ENCODE measurements around the gene CDH4. TPM values are rescaled to one million over a fixed set of nuclear protein-coding genes. Genes with fewer than 3 reads are reported as not detected.

Gene CDH4
- total and polyA plus RNA-seq, 2 donors (not counting 1 experiment from before 2014, with no cell fraction given) = not detected

DNA sequence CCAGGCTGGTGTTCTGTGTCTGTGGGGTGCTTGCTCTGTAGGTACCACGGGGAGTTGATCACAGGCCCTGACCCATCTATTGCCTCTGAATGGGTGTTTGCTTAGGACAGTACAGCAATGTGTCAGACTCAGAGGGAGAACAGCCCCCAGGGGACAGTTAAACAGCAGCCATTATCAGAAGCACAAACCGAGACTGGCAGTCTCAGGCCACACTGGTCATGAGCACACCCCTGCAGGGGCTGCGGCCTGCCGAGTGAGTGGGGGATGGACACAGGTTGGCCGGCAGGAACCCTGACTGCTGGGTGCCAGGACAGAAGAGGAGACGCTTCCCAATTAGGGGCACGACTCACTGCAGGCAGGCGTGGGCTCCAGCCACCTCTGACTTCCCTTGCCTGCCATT lies 395.6 kb downstream of the CDH4 start:
- ChIA-PET POLR2A (no interaction called here), CTCF (interaction anchor here (0.7 kb wide), 1 partner anchor 12 kb away, joined by 3 read pairs; no protein-coding TSS in a partner anchor)
- WGBS (ENCODE audit: insufficient coverage) = 82% methylated on average over 7 of the region's 8 CpGs
- Mint-ChIP-seq H3K4me3 (no peak overlapping the region), H3K27ac (no peak overlapping the region), H3K9me3 (ENCODE audit: insufficient read depth) (peaks cover 3% of the 10 kb centered on the region), H3K27me3 (no peaks in the 10 kb centered on the region), H3K4me1 (no peaks in the 10 kb centered on the region)
- H2AFZ ChIP-seq (ENCODE audit: insufficient read depth, low read depth, low read length, poor library complexity, severe bottlenecking) = no peak overlapping the region
- no peaks in the 10 kb centered on the region for H4K20me1 ChIP-seq (ENCODE audit: control insufficient read depth, insufficient read depth, low read length, poor library complexity, severe bottlenecking)
- no peak overlapping the region for H3K4me2 ChIP-seq (replicated peaks; ENCODE audit: low read depth, low read length, poor library complexity, severe bottlenecking)
- H3K4me3 ChIP-seq (ENCODE audit: control extremely low read depth in 1 of 5, extremely low read depth in 1 of 5, insufficient read depth in 1 of 5, low read depth in 2 of 5, low read length in 4 of 5) = no peak overlapping the region
- H3K4me1 ChIP-seq (ENCODE audit: control insufficient read depth in 2 of 2, insufficient read depth in 2 of 2, low read length in 2 of 2) = no peaks in the 10 kb centered on the region
- H3K9ac ChIP-seq (ENCODE audit: low read length) = no peak overlapping the region
- ATAC-seq (ENCODE audit: low read depth) (no peak), DNase-seq (no peak)
- H3K27ac ChIP-seq (ENCODE audit: low read length in 2 of 2) = no peak overlapping the region
- TF ChIP-seq, protein P1, sequence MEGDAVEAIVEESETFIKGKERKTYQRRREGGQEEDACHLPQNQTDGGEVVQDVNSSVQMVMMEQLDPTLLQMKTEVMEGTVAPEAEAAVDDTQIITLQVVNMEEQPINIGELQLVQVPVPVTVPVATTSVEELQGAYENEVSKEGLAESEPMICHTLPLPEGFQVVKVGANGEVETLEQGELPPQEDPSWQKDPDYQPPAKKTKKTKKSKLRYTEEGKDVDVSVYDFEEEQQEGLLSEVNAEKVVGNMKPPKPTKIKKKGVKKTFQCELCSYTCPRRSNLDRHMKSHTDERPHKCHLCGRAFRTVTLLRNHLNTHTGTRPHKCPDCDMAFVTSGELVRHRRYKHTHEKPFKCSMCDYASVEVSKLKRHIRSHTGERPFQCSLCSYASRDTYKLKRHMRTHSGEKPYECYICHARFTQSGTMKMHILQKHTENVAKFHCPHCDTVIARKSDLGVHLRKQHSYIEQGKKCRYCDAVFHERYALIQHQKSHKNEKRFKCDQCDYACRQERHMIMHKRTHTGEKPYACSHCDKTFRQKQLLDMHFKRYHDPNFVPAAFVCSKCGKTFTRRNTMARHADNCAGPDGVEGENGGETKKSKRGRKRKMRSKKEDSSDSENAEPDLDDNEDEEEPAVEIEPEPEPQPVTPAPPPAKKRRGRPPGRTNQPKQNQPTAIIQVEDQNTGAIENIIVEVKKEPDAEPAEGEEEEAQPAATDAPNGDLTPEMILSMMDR (IDR thresholded peaks at IDR 0.05) = no peak
- TF ChIP-seq EZH2 (IDR thresholded peaks at IDR 0.05; ENCODE audit: borderline replicate concordance, insufficient read depth, low read depth, low read length, poor library complexity, severe bottlenecking) = no peak
- H3K9me3 ChIP-seq (ENCODE audit: control extremely low read depth in 1 of 3, control insufficient read depth in 2 of 3, insufficient read depth in 1 of 3, low read length in 2 of 3) = peaks cover 0 to 39% (median 0%) of the 10 kb centered on the region in 3 donors
- H3K27me3 ChIP-seq (replicated peaks in 1 of 4; ENCODE audit: control extremely low read depth in 1 of 4, control insufficient read depth in 3 of 4, insufficient read depth in 4 of 4, low read length in 3 of 4) = no peaks in the 10 kb centered on the region
- H3K79me2 ChIP-seq (ENCODE audit: control insufficient read depth, insufficient read depth, low read length) = no peaks in the 10 kb centered on the region
- no peaks in the 10 kb centered on the region for H3K36me3 ChIP-seq (replicated peaks in 1 of 2; ENCODE audit: control extremely low read depth in 1 of 2, control insufficient read depth in 1 of 2, extremely low read depth in 1 of 2, insufficient read depth in 2 of 2, low read length in 1 of 2)
- intact Hi-C loops (cut with micrococcal nuclease) = no loop called here

GRCh38 chr20:61649105-61649859 lies 397.2 kb downstream of the CDH4 start:
- Histone ChIP-seq H3K9me3 (ENCODE audit: control extremely low read depth in 1 of 3, control insufficient read depth in 2 of 3, insufficient read depth in 1 of 3, low read length in 2 of 3) (peaks cover 0 to 30% (median 0%) of the 10 kb centered on the region in 3 donors), H3K79me2 (ENCODE audit: control insufficient read depth, insufficient read depth, low read length) (no peaks in the 10 kb centered on the region), H4K20me1 (ENCODE audit: control insufficient read depth, insufficient read depth, low read length, poor library complexity, severe bottlenecking) (no peaks in the 10 kb centered on the region), H3K36me3 (replicated peaks in 1 of 2; ENCODE audit: control extremely low read depth in 1 of 2, control insufficient read depth in 1 of 2, extremely low read depth in 1 of 2, insufficient read depth in 2 of 2, low read length in 1 of 2) (no peaks in the 10 kb centered on the region), H3K27ac (ENCODE audit: low read length in 2 of 2) (no peak overlapping the region), H3K4me3 (ENCODE audit: control extremely low read depth in 1 of 5, extremely low read depth in 1 of 5, insufficient read depth in 1 of 5, low read depth in 2 of 5, low read length in 4 of 5) (no peak overlapping the region), H3K9ac (ENCODE audit: low read length) (no peak overlapping the region), H3K4me1 (ENCODE audit: control insufficient read depth in 2 of 2, insufficient read depth in 2 of 2, low read length in 2 of 2) (no peaks in the 10 kb centered on the region), H2AFZ (ENCODE audit: insufficient read depth, low read depth, low read length, poor library complexity, severe bottlenecking) (no peak overlapping the region), H3K4me2 (replicated peaks; ENCODE audit: low read depth, low read length, poor library complexity, severe bottlenecking) (no peak overlapping the region), H3K27me3 (replicated peaks in 1 of 4; ENCODE audit: control extremely low read depth in 1 of 4, control insufficient read depth in 3 of 4, insufficient read depth in 4 of 4, low read length in 3 of 4) (no peaks in the 10 kb centered on the region)
- POLR2A ChIA-PET = no interaction called here
- TF ChIP-seq EZH2 (IDR thresholded peaks at IDR 0.05; ENCODE audit: borderline replicate concordance, insufficient read depth, low read depth, low read length, poor library complexity, severe bottlenecking) = no peak
- TF ChIP-seq, protein P1 (IDR thresholded peaks at IDR 0.05) = no peak
- no peaks in the 10 kb centered on the region for H3K4me1 Mint-ChIP-seq
- H3K27me3 Mint-ChIP-seq = no peaks in the 10 kb centered on the region
- CTCF ChIA-PET = no interaction called here
- no peak overlapping the region for H3K4me3 Mint-ChIP-seq
- no peak overlapping the region for H3K27ac Mint-ChIP-seq
- intact Hi-C loops (cut with micrococcal nuclease) = no loop called here
- WGBS (ENCODE audit: insufficient coverage) = 95% methylated on average over 24 of the region's 25 CpGs
- H3K9me3 Mint-ChIP-seq (ENCODE audit: insufficient read depth) = no peaks in the 10 kb centered on the region
- DNase-seq (no peak), ATAC-seq (ENCODE audit: low read depth) (no peak)

Measured in B cell (primary cell).